Caco-2 (cell line): ENCODE measurements around the gene LIMCH1. TPM values are rescaled to one million over a fixed set of nuclear protein-coding genes. Genes with fewer than 3 reads are reported as not detected.

Experiments used
- BruUV-seq: library from RNA; stranded (reverse); fragments of 400-500 nt; replicated peaks from 2 replicates; lab custom pipeline; 2021; lab: Mats Ljungman, UMichigan
- CTCF ChIA-PET: fragments of 300-600 bp; sonication (Branson Sonifier 250); formaldehyde crosslinking; loops from one replicate; lab custom pipeline; 2022; ENCODE audit warnings: antibody characterized with exemption; lab: Charles Lee
- POLR2A ChIA-PET: fragments of 300-600 bp; sonication (Branson Sonifier 250); formaldehyde crosslinking; loops from one replicate; lab custom pipeline; 2022; ENCODE audit warnings: antibody characterized with exemption; lab: Charles Lee
- DNase-seq, 2 experiments: peaks; one replicate each; pipeline versions ENCODE4 v3.0.0 to v3.0.0-alpha.2; 2020 to 2022
- H3K27me3 ChIP-seq: replicated peaks from 2 replicates; pipeline ENCODE4 v1.6.0; 2011; ENCODE audit warnings: low read length; ENCODE audit not compliant: control insufficient read depth, insufficient read depth
- H3K36me3 ChIP-seq: 2 replicates; pipeline ENCODE4 v1.5.1; 2011; ENCODE audit warnings: low read length; ENCODE audit not compliant: control insufficient read depth, insufficient read depth
- H3K4me1 ChIP-seq: fragments of 250-450 bp; sonication (Bioruptor Pico); 2 replicates; pipeline ENCODE4 v1.5.1; 2020; ENCODE audit warnings: mild to moderate bottlenecking
- H3K4me3 ChIP-seq: 2 replicates; pipeline ENCODE4 v1.5.1; 2011; ENCODE audit warnings: low read depth, mild to moderate bottlenecking, control low read depth, low read length
- H3K9me3 ChIP-seq: fragments of 250-450 bp; sonication (Bioruptor Pico); 2 replicates; pipeline ENCODE4 v1.5.1; 2020; ENCODE audit warnings: mild to moderate bottlenecking, moderate library complexity
- H3K27ac Mint-ChIP-seq: one replicate; pipeline ENCODE4 v1.8.0; 2022; ENCODE audit warnings: mixed read lengths; ENCODE audit not compliant: unreplicated experiment
- H3K27me3 Mint-ChIP-seq: one replicate; pipeline ENCODE4 v1.8.0; 2022; ENCODE audit warnings: mixed read lengths; ENCODE audit not compliant: insufficient read depth, unreplicated experiment
- H3K36me3 Mint-ChIP-seq: one replicate; pipeline ENCODE4 v1.8.0; 2022; ENCODE audit warnings: mild to moderate bottlenecking, mixed read lengths; ENCODE audit not compliant: insufficient read depth, unreplicated experiment
- H3K4me1 Mint-ChIP-seq: one replicate; pipeline ENCODE4 v1.8.0; 2022; ENCODE audit warnings: low read depth, mixed read lengths; ENCODE audit not compliant: unreplicated experiment
- H3K4me3 Mint-ChIP-seq: one replicate; pipeline ENCODE4 v1.8.0; 2022; ENCODE audit warnings: mild to moderate bottlenecking, moderate library complexity, mixed read lengths; ENCODE audit not compliant: unreplicated experiment
- H3K9me3 Mint-ChIP-seq: one replicate; pipeline ENCODE4 v1.8.0; 2022; ENCODE audit warnings: mixed read lengths; ENCODE audit not compliant: unreplicated experiment
- intact Hi-C: fragments of 100-400 bp; cut with micrococcal nuclease; formaldehyde crosslinking; loops from one replicate; pipeline ENCODE4 v1.10.0; 2022; ENCODE audit not compliant: unreplicated experiment
- total RNA-seq: library from RNA; stranded (reverse); gene quantifications from 2 replicates; pipeline ENCODE4 v1.2.3, GENCODE V29; 2022
- TF ChIP-seq, protein P1 (sequence below), 2 experiments: fragments of 200-600 bp in 1 of 2; IDR thresholded peaks; 1 replicate in 1 of 2; 2 replicates in 1 of 2; pipeline versions ENCODE4 v1.5.1 to v1.8.0; 2011 to 2022; ENCODE audit warnings: antibody characterized with exemption in 1 of 2, control low read depth in 1 of 2, inconsistent platforms in 1 of 2, low read depth in 1 of 2, low read length in 1 of 2, mild to moderate bottlenecking in 1 of 2, moderate library complexity in 1 of 2; ENCODE audit not compliant: insufficient read depth in 1 of 2, severe bottlenecking in 1 of 2, unreplicated experiment in 1 of 2

LIMCH1 gene
- total RNA-seq, 1 experiment from 2014 or later, result 8.4 TPM

DNA sequence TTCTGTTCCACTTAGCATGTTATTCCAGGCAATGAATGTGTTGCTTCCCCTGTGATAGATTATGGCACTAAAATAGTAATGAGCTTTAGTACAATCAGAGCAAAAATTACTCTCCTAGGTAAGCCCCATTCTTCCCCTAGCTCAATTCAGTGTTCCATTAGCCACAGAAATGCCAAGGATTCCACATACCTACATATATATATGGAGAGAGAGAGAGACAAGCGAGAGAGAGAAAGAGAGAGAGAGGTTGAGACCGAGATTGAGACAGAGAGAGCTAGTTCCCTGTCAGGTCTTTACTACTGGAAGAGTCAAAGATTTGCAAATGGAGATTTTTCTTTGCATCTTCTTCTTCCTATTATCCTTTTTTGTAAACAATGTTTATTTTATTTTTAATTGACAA is 8.7 kb downstream of the LIMCH1 start:
- BruUV-seq, result no TSS peak

DNA sequence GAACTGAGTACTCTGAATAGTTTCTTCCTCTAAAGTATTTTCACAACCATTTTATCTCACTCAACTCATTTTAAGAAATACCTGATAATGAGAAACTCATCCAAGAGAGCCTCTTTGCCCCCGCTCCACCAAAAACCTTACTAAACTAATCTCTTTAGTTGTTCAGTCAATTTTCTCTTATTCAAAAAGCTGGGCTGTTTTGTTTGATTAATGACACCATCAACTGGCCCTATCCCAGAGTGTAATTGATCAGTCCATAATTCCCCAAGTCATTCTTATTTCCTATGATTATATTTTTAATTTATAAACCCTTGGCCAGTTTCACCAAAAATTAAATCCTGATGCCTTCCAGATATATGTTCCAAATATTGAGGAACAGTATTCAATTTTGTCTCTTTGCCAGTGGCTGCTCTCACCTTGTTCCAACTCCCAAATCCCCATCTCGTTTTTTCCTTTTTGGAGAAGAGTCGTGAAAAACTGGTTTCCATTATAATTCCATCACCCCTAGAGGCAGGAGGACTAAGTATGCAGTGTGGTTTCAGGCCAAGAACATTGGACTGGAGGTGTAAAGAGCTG is 10.4 kb downstream of the LIMCH1 start:
- Histone ChIP-seq H3K27me3 (no peaks in the 10 kb centered on the region), H3K4me1 (no peaks in the 10 kb centered on the region), H3K4me3 (no peak overlapping the region), H3K9me3 (no peaks in the 10 kb centered on the region), H3K36me3 (no peaks in the 10 kb centered on the region)
- CTCF ChIA-PET, result no interaction called here
- intact Hi-C loops, result no loop called here
- H3K27ac Mint-ChIP-seq, result no peak overlapping the region
- POLR2A ChIA-PET, result no interaction called here
- BruUV-seq, result no TSS peak
- no peak for DNase-seq
- H3K36me3 Mint-ChIP-seq, result no peaks in the 10 kb centered on the region
- H3K4me3 Mint-ChIP-seq, result no peak overlapping the region
- TF ChIP-seq, protein P1, sequence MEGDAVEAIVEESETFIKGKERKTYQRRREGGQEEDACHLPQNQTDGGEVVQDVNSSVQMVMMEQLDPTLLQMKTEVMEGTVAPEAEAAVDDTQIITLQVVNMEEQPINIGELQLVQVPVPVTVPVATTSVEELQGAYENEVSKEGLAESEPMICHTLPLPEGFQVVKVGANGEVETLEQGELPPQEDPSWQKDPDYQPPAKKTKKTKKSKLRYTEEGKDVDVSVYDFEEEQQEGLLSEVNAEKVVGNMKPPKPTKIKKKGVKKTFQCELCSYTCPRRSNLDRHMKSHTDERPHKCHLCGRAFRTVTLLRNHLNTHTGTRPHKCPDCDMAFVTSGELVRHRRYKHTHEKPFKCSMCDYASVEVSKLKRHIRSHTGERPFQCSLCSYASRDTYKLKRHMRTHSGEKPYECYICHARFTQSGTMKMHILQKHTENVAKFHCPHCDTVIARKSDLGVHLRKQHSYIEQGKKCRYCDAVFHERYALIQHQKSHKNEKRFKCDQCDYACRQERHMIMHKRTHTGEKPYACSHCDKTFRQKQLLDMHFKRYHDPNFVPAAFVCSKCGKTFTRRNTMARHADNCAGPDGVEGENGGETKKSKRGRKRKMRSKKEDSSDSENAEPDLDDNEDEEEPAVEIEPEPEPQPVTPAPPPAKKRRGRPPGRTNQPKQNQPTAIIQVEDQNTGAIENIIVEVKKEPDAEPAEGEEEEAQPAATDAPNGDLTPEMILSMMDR (IDR thresholded peaks at IDR 0.05; ENCODE audit: insufficient read depth in 1 of 2, low read depth in 1 of 2, low read length in 1 of 2, severe bottlenecking in 1 of 2, unreplicated experiment in 1 of 2), result no peak
- H3K4me1 Mint-ChIP-seq, result no peaks in the 10 kb centered on the region
- no peaks in the 10 kb centered on the region for H3K9me3 Mint-ChIP-seq
- H3K27me3 Mint-ChIP-seq, result no peaks in the 10 kb centered on the region

More for the DNA sequence above, 8.7 kb downstream of the LIMCH1 start:
- Histone ChIP-seq H3K27me3 (no peaks in the 10 kb centered on the region), H3K9me3 (no peaks in the 10 kb centered on the region), H3K36me3 (no peaks in the 10 kb centered on the region), H3K4me1 (no peaks in the 10 kb centered on the region), H3K4me3 (no peak overlapping the region)
- H3K4me1 Mint-ChIP-seq, result no peaks in the 10 kb centered on the region
- TF ChIP-seq, protein P1 (IDR thresholded peaks at IDR 0.05; ENCODE audit: insufficient read depth in 1 of 2, low read depth in 1 of 2, low read length in 1 of 2, severe bottlenecking in 1 of 2, unreplicated experiment in 1 of 2), result no peak
- H3K9me3 Mint-ChIP-seq, result no peaks in the 10 kb centered on the region
- POLR2A ChIA-PET, result no interaction called here
- CTCF ChIA-PET, result no interaction called here
- no peak overlapping the region for H3K4me3 Mint-ChIP-seq
- H3K27ac Mint-ChIP-seq, result no peak overlapping the region
- H3K36me3 Mint-ChIP-seq, result no peaks in the 10 kb centered on the region
- no peaks in the 10 kb centered on the region for H3K27me3 Mint-ChIP-seq
- no peak for DNase-seq
- intact Hi-C loops, result no loop called here

DNA sequence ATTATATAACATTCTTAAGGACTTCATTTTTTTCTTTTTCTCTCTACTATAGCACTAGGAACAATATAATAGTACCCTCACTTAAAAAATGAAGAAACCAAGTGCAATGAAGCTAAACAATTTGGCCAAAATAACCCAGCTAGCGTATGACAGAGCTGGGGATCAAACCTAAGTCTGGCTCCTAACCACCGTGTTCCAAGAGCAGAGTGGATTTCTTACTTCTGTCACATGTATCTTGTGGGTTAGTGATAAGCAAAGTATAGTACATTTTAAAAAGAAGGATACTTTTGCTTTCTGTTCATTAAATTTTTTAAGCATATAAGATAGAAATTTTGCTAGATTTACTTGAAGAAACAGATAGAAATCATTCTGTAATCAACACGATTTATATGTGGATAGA is 11.5 kb downstream of the LIMCH1 start:
- POLR2A ChIA-PET, result no interaction called here
- no peak overlapping the region for H3K4me3 ChIP-seq
- H3K4me1 ChIP-seq, result no peaks in the 10 kb centered on the region

More for the DNA sequence above, 11.5 kb downstream of the LIMCH1 start:
- BruUV-seq, result no TSS peak
- TF ChIP-seq, protein P1 (IDR thresholded peaks at IDR 0.05; ENCODE audit: insufficient read depth in 1 of 2, low read depth in 1 of 2, low read length in 1 of 2, severe bottlenecking in 1 of 2, unreplicated experiment in 1 of 2), result no peak
- no peak overlapping the region for H3K27ac Mint-ChIP-seq
- H3K36me3 Mint-ChIP-seq, result no peaks in the 10 kb centered on the region
- no peak for DNase-seq
- H3K4me1 Mint-ChIP-seq, result no peaks in the 10 kb centered on the region
- intact Hi-C loops, result no loop called here
- H3K4me3 Mint-ChIP-seq, result no peak overlapping the region
- CTCF ChIA-PET, result no interaction called here
- Histone ChIP-seq H3K9me3 (no peaks in the 10 kb centered on the region), H3K36me3 (no peaks in the 10 kb centered on the region), H3K27me3 (no peaks in the 10 kb centered on the region)
- H3K27me3 Mint-ChIP-seq, result no peaks in the 10 kb centered on the region
- H3K9me3 Mint-ChIP-seq, result no peaks in the 10 kb centered on the region
